Body of pancreas (tissue), 4 donors: ENCODE measurements around the gene MYRFL. TPM values are rescaled to one million over a fixed set of nuclear protein-coding genes. Genes with fewer than 3 reads are reported as not detected.

Experiments
- ATAC-seq: fragments of 150-250 bp; one replicate; pipeline ENCODE4 v1.9.1; 2016
- DNase-seq, 4 donors: peaks; one replicate each; pipeline ENCODE4 v3.0.0-alpha.2; 2019
- H3K27ac ChIP-seq, 4 donors: fragments of 200-600 bp; sonication (generic); 1 replicate in 3 of 4; 2 replicates in 1 of 4; pipeline versions ENCODE4 v1.5.1 to v1.6.1; 2016 to 2019; ENCODE audit warnings: mild to moderate bottlenecking in 1 of 4, mixed read lengths in 1 of 4, moderate library complexity in 1 of 4
- H3K27me3 ChIP-seq, 2 donors: fragments of 200-600 bp; sonication (generic); one replicate each; pipeline ENCODE4 v1.6.0; 2016; ENCODE audit warnings: mild to moderate bottlenecking in 1 of 2
- H3K36me3 ChIP-seq, 2 donors: fragments of 200-600 bp; sonication (generic); replicated peaks in 1 of 2; 2 replicates each; pipeline ENCODE4 v1.5.1; 2016; ENCODE audit warnings: low read depth in 2 of 2; ENCODE audit not compliant: insufficient read depth in 1 of 2
- H3K4me1 ChIP-seq: fragments of 200-600 bp; sonication (generic); one replicate; pipeline ENCODE4 v1.6.0; 2016
- H3K4me3 ChIP-seq, 2 donors: fragments of 200-600 bp; sonication (generic); 1 replicate in 1 of 2; 2 replicates in 1 of 2; pipeline ENCODE4 v1.5.1; 2016 to 2019
- H3K9me3 ChIP-seq, 3 donors: fragments of 200-600 bp; sonication (generic); 1 replicate in 2 of 3; 2 replicates in 1 of 3; pipeline ENCODE4 v1.5.1; 2016
- POLR2A ChIP-seq, 3 donors: fragments of 450-650 bp; IDR thresholded peaks; one replicate each; pipeline ENCODE4 v1.6.1; 2016; ENCODE audit warnings: antibody characterized with exemption in 3 of 3, mild to moderate bottlenecking in 2 of 3
- WGBS, 2 donors: methylation state at CpG; one replicate each; pipeline ENCODE4 v1.1.5; 2017; 5-methylcytosine and 5-hydroxymethylcytosine counted together
- intact Hi-C: fragments of 100-400 bp; cut with DNase I; formaldehyde crosslinking; loops from one replicate; pipeline ENCODE4 v1.15.1; 2023
- total RNA-seq, 2 donors: library from RNA; depleted of rRNA; stranded (reverse); fragments of >200 nt; gene quantifications; one replicate each; pipeline ENCODE4 v1.1.0, GENCODE V29; 2016
- TF ChIP-seq, protein P1 (sequence below), 7 experiments: fragments of 450-650 bp in 4 of 7; fragments of 200-600 bp in 3 of 7; sonication (generic) in 3 of 7; IDR thresholded peaks; one replicate each; pipeline ENCODE4 v1.5.1; 2016 to 2019; ENCODE audit warnings: antibody characterized with exemption in 7 of 7

The MYRFL gene
- total RNA-seq, 2 donors from 2014 or later = under 0.01 to 0.52 TPM

DNA sequence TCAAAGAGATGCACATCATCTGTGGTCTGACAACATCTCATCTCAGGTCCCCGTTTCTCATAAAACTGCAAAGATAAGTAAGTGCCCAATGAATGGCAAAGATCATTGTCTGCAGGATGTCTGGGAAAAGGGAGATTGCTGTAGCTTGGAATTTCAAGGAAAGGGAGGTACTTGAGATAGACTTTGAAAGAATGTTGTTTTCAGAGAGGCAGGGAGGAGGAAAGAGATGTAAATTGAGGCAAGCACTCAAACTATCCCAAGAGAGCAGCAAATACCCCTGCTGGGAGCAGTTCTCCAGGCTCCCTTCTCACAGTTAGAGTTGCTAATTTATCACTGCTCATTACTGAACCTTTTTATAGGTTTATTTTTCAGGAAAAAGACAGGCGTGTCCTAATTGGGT is 107.1 kb downstream of the MYRFL start:
- 58 to 61% methylated on average over 2 of the region's 2 CpGs for WGBS, 2 donors

DNA sequence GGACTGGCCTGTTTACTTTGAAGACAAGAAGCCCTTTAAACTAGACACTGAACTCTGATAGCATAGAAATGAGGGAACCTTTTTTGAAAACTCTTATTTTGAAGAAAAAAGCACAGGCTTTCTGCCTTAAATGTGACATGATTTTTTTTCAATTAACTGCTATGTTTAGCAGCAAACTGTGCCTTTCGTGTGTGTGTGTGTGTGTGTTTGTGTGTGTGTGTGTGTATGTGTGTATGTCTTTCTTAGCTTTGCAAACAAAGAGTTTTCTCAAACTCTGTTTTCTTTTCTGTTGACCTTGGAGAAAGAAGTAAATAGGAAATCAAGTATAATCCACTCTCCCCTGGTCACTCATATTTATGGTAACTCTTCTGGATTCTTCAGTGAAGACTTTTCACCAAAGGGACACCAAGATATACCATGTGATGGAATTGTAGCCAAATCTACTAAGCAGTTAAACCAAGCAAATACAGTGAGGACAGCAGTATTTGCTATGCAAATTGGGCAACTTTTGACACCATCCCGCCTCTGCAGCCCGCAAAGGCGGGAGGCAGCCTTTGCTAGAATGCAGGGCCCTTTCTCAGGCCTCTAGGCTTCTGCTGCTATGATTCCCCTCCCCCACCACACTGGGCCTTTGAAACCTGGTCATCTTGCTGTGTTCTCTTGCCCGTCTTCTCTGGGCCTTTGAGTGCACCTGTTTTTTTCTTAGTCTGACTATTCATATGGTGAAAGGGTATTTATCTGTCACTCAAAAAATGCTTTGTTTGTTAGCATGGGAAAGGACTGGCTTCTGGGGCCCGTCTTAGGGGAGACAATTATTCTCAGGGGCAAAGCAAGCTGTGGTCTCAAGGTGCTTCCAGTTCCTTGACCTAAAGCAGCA is 107.9 kb downstream of the MYRFL start:
- intact Hi-C loops = no loop called here
- DNase-seq = no peak
- Histone ChIP-seq H3K36me3 (no peaks in the 10 kb centered on the region), H3K4me3 (no peak overlapping the region), H3K4me1 (no peaks in the 10 kb centered on the region), H3K27ac (no peak overlapping the region), H3K9me3 (no peaks in the 10 kb centered on the region), H3K27me3 (no peaks in the 10 kb centered on the region)
- WGBS, 2 donors = 50 to 61% methylated on average over 6 of the region's 6 CpGs
- TF ChIP-seq POLR2A (IDR thresholded peaks at IDR 0.05) = no peak
- TF ChIP-seq, protein P1, sequence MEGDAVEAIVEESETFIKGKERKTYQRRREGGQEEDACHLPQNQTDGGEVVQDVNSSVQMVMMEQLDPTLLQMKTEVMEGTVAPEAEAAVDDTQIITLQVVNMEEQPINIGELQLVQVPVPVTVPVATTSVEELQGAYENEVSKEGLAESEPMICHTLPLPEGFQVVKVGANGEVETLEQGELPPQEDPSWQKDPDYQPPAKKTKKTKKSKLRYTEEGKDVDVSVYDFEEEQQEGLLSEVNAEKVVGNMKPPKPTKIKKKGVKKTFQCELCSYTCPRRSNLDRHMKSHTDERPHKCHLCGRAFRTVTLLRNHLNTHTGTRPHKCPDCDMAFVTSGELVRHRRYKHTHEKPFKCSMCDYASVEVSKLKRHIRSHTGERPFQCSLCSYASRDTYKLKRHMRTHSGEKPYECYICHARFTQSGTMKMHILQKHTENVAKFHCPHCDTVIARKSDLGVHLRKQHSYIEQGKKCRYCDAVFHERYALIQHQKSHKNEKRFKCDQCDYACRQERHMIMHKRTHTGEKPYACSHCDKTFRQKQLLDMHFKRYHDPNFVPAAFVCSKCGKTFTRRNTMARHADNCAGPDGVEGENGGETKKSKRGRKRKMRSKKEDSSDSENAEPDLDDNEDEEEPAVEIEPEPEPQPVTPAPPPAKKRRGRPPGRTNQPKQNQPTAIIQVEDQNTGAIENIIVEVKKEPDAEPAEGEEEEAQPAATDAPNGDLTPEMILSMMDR (IDR thresholded peaks at IDR 0.05) = no peak
- no peak for ATAC-seq

More for the DNA sequence above, 107.1 kb downstream of the MYRFL start:
- intact Hi-C loops = no loop called here
- no peak overlapping the region for H3K27ac ChIP-seq
- DNase-seq (no peak), ATAC-seq (no peak)
- H3K4me1 ChIP-seq = no peaks in the 10 kb centered on the region
- no peak overlapping the region for H3K4me3 ChIP-seq
- TF ChIP-seq, protein P1 (IDR thresholded peaks at IDR 0.05) = no peak
- no peak for TF ChIP-seq POLR2A (IDR thresholded peaks at IDR 0.05)
- H3K9me3 ChIP-seq = no peaks in the 10 kb centered on the region
- H3K27me3 ChIP-seq = no peaks in the 10 kb centered on the region
- H3K36me3 ChIP-seq = no peaks in the 10 kb centered on the region

DNA sequence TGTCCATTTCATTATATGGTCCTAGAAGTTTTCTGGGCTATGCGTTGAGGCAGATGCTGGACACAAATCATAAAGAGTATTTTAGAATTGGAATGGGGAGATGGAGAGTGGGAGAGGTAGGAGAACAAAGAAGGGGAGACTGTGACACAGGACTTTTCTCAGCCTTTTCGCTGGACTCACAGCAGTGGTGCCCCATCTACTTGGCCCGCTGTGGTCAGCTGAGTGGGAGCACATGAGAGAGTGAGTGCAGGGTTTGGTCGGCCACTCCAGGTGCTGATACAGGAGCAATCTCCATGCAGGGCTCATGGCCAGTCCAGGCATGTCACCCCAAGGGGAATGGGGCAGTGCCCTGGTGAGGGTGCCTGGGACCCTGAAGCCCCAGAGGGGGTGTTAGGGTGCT is 109.0 kb downstream of the MYRFL start:
- Histone ChIP-seq H3K36me3 (no peaks in the 10 kb centered on the region), H3K9me3 (no peaks in the 10 kb centered on the region), H3K4me1 (no peaks in the 10 kb centered on the region), H3K27ac (no peak overlapping the region), H3K4me3 (no peak overlapping the region), H3K27me3 (no peaks in the 10 kb centered on the region)
- 78 to 88% methylated on average over 4 of the region's 4 CpGs for WGBS, 2 donors
- TF ChIP-seq, protein P1 (IDR thresholded peaks at IDR 0.05) = no peak
- TF ChIP-seq POLR2A (IDR thresholded peaks at IDR 0.05) = no peak
- no peak for DNase-seq
- no peak for ATAC-seq
- intact Hi-C loops = no loop called here

DNA sequence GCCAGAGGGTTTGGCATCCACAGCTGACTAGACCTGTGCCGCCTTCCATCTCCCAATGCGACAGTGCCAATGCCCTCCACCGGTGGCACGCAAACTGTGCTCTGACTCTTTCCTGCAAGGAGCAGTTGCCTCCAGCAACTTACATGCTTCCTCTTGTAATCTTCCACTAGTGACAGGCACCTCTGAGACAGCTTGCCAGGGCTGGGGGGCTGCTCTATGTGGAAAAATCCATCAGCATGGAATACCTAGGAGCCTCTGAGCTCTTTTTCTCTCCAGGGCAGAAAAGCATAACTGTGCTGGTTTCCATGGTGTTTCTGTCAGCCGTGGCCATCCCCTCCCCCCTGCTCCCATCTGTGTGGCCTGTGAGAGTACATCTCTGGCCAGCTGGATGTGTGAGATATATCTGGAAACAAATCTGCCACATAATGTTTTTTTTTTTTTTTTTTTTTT is 110.6 kb downstream of the MYRFL start:
- no peak for DNase-seq
- no peak for ATAC-seq
- TF ChIP-seq, protein P1 (IDR thresholded peaks at IDR 0.05) = no peak
- no peak for TF ChIP-seq POLR2A (IDR thresholded peaks at IDR 0.05)

More for the DNA sequence above, 110.6 kb downstream of the MYRFL start:
- no peak overlapping the region for H3K4me3 ChIP-seq
- 43 to 72% methylated on average over 5 of the region's 5 CpGs for WGBS, 2 donors
- H3K36me3 ChIP-seq = no peaks in the 10 kb centered on the region
- H3K27ac ChIP-seq = no peak overlapping the region
- intact Hi-C loops = no loop called here
- no peaks in the 10 kb centered on the region for H3K27me3 ChIP-seq
- no peaks in the 10 kb centered on the region for H3K9me3 ChIP-seq
- no peaks in the 10 kb centered on the region for H3K4me1 ChIP-seq
